Measurements from ENCODE around the gene SOCS3.

The SOCS3 gene

DNA sequence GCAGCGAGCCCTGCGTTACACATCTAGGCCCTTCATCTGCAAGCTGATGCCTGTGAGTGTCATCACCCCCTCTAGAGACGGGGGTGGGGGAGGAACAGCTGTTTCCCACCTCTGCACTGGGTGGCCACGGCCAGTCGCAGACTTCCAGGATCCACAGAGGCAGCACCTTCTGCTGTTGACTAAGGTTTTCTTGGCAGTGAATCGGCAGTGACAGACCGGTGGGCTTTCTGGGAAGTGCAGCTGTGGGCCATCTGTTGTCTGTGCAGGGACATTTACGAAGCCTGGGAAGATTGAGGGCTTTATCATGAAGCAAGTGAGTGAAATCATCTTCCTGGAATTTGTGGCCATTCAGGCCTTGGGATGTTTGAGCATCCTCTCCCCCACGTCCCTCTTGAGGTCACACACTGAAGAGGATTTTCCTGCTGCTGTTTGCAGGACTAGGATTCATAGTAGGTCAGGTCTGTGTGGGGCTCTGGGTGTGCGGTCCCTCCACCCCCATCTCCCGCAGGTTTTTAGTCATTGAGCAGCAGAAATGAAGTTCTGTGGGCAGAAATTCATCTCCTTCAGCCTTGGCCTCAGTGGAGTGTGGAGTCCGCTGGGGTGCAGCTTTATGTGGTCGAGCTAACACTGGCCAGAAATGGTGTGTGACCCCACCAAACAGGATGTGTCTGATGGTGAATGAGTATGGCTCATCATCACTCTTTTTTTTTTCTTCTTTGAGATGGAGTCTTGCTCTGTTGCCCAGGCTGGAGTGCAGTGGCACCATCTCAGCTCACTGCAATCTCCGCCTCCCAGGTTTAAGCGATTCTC lies 30.6 kb upstream of the SOCS3 start:
- no peak for DNase-seq

DNA sequence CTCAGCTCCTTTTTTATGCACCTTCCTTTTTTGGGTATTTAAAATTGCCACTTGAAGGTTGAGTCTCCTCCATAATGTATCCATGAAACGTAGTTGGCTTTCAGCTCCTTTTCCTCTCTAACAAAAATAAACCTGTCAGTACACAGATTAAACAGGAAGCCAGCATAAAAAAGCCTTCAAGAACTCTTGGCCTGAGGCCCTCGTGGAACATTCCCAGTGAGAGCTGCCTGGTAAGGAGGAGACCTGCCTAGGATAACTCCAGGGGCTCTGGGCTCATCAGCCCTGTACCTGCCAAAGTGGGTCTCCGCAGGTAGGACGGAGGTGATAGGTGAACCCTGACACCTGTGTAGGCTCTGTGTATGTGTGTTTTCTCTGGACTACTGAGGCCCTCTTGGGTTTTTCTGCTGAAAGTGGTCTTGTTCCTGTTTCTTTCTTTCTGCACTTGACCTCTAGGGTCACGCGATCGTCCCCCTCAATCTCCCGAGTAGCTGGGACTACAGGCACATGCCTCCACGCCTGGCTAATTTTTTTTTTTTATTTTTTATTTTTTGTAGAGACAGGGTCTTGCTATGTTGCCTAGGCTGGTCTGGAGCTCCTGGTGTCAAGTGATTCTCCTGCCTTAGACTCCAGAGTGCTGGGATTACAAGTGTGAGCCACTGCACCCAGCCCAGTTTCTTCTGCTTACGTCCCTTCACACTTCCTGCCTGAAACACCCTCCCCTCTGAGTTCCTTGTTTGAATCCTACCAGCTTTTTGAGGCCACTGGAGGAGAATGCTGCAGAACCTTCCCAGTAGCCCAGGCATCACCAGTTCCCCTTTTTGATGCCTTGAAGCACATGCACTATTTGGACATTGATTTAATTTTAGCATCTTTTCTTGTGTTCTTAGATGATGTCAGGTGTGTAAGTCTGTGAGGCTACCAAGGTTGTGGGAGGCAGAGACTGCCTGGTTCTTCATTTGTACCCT lies 28.4 kb upstream of the SOCS3 start:
- DNase-seq: peak; percentile 35

DNA sequence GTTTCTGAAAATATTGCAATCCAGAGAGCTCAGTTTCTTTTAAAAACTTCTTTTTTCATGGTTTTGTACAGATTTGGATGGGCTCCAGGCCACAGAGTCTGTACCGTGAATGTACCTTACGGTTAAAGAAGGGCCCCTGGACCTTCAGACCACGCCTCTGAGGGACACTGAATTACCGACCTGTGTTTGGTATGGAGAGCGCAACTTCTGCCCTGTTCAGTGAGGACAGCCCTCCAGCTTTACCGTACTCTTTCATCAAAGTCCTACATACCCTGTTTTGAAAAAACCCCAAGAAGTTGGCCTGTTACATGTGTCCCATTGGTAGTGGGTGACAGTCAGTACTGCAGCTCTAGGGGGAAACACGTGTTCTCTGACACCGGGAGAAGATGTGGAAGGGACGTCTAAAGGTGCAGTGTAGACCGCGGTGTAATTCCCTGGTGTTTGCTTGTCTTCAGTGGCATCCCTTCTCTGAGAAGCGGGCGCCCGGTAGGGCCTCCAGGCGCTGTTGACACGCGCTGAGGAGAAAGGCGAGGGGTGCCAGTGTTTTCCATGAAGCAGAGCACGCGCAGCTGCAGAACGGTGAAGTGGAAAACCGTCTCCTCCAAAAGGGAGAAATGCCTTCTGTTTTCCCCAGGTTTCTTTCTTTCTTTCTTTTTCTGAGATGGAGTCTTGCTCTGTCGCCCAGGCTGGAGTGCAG lies 24.8 kb upstream of the SOCS3 start:
- DNase-seq: no peak

DNA sequence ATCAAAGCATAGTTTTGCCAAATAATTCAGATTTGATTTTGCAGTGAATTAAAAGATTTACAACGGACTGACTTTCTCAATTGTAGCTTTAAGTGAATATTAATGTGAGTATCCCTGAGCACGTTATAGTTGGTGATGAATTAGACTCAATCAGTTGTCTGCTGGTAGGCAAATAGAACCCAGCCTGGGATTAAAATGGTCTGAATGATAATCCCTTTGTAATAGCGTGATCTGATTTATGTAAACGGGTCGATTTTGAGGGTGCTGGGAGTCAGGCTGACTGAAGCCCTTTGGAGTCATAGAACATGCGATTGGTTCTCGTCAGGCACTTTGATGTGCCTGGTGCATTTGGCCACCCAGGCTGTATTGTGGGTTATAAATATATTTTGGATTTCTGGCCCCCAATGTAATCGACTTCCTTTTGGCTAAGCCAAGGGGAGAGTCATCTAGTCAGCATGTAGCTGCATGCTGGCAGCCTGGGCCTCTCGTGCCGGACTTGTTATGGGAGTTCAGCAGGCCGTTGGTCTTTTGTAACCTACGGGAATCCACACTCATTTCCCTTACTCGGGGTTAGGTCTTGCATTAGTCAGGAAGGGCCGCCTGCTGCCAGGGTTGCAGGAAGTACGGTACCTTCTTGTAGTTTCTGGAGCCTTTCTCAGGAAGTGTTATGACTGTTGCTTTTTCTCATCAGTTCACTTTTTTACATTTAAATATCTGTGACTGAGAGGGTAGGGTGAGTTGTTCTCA lies 24.0 kb upstream of the SOCS3 start:
- DNase-seq: peak; percentile 45

DNA sequence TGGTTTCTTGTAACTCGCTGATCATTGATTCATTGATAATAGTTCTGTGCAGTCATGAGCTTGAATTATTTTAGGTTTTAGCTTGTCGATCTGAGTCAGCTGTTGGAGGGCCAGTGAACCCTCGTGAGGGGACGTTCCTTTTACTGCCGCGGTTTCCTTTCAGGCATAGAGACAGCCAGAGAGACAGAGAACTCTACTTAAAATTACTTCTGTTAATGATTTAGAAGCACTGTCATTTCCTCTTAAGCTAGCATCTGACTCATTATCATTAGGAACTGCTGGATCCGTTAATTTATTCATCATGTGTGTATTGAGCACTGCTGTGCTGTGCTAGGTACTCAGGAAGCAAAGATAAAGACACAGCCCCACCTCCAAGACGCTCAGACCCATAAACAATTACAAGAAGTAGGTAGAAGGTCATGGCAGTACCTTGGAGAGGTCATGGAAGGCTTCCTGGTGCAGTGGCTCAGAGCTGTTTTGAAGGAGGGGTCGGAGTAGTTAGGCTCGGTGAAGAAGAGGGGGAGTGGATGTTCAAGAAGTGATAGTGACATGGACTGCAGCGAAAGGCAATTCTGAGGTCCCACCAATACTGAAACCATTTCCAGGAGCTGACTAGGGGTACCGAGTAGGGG lies 21.8 kb upstream of the SOCS3 start:
- DNase-seq: peak; percentile 73

DNA sequence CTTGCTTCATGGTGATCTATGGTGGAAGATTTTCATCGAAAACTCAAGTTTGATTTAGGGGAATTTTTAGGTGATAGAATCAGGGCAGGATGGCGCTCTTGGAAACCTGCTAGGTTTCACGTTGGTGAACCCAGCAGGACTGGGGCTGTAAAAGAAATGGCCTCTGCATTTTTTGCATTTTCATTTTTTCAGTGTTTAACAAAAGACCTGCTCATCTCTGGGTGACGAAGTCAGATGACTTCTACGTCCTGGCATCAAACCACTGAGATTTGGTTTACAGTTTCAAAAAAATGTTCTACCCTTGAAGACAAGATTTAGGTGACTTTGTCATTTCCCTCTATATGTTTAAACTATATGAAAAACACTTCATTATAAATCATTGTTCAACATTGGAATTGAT lies 20.5 kb upstream of the SOCS3 start:
- DNase-seq: no peak

DNA sequence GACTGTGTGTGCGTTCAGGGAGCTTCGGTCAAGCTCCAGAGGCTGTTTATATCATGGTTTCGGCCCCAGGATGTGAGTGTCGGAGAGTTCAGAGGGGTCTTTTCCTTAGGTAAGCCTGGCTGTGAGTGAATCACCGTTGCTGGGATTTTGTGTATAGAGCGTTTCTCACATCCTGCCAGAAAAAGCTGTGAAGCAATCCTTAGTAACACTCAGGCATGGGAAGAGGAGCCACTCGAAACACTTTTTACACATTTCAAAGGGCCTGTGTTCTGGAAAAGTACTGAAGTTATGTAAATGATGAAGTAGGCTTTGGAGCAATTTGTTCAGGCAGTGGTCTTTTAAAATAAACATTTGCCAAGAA lies 19.2 kb upstream of the SOCS3 start:
- DNase-seq: no peak

DNA sequence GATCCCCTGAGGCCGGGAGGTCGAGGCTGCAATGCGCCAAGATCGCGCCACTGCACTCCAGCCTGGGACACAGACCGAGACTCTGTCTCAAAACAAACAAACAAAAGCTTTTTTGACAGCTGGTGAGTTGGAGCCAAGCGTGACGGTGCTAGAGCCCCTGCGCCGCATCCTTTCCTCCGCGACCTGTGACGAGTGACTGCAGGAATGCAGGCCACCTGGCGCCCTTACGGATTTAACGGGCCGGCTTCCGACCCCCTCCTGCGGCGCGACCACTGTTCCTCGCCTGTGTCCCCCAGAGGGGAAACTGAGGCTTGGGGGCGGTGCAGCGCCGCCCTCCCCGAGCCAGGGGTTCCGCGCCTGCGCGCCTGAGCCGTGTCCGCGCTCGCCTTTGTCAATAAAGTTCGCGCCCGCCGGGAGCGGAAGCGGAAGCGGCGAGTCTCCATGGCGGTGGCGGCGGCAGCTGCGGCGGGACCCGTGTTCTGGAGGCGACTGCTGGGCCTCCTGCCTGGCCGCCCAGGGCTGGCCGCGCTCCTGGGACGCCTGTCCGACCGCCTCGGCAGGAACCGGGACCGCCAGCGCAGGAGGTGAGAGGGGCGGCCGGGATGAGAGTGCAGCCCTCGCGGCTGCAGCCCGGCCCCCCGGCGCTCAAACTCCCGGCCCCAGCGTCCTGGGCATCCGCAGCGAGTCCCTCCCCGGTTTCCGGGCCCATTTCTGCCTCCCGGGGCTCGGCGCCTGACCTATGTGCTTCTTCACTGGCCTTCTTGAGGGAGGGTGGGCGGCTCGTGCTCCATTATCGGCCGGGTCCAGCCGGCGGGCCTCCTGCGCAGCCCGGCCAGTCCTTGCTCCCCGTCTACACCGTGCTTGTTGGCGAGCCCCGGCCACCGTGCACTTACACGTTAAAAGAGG lies 18.6 kb upstream of the SOCS3 start, which contains the start of gene PGS1:
Gene PGS1, plus strand, starts transcription at position 425 of the 906 bp plus-strand sequence. Its CDS starts 17 bp downstream, at position 442.
- DNase-seq: peak; percentile 84

DNA sequence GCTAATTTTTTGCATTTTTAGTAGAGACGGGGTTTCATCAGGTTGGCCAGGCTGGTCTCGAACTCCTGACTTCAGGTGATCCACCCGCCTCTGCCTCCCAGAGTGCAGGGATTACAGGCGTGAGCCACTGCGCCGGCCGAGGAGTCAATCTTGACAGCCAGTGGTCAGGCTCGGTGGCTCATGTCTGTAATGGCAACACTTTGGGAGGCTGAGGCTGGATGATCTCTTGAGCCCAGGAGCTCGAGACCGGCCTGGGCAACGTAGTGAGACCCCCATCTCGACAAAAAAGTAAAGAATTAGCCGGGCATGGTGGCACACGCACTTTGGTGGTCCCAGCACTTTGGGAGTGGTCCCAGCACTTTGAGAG lies 18.0 kb upstream of the SOCS3 start:
- no peak for DNase-seq

DNA sequence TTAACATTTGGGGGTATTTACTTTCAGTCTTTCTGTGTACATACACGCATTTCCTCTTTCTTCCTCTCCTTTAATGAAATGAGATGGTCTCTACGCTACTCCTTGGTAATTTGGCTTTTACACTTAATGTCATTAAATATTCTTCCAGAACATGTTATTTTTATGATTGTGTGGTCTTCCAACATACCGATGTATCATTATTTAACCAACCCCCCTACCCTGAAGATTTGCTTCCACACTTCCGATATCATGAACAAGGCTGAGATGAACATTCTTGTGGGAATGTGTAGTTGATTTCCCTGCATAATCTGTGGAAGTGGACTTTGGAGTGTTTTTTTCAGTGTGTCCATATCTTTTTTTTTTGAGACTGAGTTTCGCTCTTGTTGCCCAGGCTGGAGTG lies 16.3 kb upstream of the SOCS3 start:
- no peak for DNase-seq

DNA sequence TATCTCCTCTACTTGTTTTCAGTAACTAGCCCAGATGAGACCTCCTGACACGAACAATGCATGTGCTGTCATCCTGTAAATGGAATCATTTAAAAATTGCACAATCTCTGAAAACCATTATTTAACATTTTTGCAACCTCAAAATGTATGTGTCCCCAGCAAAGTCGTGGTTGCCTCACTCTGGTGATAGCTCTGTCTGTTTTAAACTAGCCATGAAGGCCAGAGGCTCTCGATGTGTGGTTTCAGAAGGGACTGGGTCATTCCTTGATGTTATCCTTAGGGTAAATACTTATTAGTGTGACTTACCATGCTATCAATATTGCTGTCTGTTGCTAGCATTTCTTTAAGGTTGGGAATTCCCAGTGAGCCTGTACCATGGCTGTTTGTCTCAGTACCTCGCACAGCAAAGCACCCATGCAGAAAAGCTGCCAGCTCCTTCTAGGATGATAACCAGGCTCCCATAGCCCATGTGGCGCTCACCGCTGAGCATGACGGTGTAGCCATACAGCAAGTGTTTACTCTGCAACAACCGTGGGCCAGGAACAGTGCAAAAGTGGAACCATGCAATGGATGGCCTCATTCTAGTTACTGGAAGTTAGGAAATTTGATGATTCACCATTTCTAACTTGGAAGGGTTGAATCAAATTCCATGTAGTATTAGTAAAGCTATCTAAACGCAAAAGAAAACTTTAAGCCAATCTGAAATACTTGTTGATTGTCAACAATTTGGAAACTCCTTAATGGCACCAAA lies 15.7 kb upstream of the SOCS3 start:
- DNase-seq: no peak

DNA sequence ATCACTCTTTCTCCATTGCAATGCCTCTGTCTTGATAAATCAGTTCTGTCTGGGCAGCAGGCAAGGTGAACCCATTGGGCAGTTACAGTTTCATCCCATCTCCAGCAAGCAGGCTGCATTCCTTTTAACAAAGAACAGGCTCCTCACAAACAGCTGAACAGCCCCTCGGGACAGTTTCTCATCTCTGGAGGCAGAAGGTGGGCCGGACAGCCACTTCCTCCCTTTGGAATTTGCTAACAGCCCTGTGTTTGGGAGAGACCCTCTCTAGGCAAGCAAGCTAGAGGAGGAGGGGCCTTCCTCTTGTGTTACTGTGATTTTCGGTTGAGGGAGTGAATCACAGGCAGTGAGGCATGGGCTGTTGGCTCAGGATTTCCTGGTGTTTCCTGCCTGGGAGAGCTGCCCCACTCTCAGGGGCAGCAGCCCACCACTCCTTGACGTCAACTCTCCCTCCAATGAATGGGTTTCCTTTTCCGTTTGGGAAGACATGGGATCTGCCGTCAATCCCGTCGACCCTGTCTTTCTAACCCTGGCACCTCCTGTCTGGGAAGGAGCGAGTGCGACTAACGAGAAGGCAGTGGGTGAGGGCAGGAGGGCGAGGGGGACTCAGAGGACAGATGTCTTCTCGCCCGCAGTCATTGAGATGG lies 14.9 kb upstream of the SOCS3 start:
- DNase-seq: no peak

DNA sequence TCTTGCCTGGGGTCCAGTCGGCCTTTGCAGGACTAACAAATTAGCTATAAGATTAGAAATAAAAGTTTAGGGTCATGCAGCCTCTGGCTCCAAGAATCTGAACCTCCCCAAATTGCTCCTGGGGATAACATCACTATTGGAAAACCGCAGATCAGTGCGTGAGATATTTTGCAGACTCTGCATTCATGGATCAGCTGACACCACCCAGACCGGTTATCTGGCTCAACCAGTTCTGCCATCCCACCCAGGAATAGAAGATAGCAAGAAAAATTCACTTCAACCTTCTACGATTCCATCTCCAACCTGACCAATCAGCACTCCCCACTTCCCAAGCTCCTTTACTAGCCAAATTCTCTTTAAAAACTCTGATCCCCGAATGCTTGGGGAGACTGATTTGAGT lies 14.3 kb upstream of the SOCS3 start:
- DNase-seq: no peak

DNA sequence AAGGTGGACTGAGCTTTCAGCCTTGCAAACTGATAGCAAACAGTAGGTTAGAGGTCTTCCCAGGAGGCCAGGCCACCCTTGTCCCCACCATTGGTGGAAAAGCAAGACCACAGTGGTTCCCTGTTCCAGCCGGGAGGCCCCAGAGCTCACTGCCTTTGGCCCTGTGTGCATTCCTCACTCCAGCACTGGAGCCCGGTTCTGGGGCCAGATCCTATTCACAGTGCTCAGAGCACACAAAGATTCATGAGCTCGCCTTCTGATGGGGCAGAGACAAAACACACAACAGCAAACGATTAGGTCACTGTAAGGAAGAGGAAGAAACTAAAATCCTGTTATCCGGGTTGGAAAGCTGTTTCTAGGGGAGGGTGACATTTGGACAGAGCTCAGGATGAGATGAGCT lies 13.0 kb upstream of the SOCS3 start:
- no peak for DNase-seq

DNA sequence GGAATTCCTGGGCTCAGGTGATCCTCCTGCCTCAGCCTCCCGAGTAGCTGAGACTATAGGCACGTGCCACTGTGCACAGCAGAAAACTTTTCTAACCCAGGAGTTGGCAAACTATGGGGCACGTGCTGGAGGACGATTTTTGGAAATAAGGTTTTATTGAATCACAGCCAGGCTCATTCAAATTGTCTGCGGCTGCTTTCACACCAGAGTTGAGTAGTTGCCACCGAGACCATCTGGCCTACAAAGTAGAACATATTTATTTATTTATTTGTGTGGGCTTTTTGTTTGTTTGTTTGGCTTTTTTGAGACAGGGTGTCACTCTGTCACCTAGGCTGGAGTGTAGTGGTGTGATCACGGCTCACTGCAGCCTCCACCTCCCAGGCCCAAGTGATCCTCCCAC lies 11.2 kb upstream of the SOCS3 start:
- no peak for DNase-seq

DNA sequence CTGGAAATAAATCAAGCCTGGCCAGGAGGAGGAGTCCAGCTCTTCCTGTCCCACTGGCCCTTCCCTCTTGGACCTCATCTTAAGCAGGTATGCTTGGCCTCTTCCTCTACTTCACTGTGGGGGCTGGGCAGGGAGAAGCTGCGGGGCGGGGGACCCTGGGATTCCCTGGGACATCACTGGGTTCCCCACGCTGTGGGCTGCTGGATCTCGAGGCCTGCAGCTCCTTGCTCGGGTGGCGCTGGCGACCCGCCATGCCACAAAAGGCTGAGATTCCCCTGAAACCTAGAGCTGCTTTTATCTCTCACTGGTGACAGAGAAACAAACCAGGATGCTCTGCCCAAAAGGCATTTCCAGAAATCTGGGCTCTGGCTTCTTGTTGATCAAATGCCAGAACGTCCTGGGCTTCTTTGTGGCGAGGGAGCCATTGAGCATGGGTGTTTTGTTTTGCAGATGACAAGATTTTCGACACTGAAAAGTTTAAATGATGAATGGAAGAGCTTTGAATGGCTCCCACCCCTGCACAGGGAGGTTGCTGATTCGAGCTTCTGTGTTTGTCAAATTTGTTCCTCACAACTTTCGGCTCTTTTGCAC lies 10.0 kb upstream of the SOCS3 start:
- DNase-seq: no peak

DNA sequence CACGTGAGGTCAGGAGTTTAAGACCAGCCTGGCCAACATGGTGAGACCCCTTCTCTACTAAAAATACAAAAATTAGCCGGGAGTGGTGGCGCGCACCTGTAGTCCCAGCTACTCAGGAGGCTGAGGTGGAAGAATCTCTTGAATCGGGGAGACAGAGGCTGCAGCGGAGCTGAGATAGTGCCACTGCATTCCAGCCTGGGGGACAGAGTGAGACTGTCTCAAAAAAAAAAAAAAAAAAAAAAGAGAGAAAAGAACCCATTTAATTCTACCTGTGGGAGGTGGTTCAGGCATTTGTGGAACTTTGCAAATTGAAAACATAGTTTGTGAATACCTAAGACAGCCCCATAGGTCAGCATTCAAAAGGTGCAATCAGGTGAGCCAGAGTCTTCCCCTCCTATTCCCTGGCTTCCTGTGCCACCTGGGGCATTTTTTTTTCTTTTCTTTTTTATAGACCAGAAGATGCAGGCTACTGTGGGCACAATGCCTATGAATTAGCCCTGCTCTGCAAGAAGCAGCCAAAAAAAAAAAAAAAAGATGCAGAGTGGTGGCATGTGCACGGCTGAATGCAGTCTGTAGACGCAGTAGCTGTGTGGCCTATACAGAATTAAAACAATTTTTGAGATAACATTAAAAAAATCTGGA lies 9.1 kb upstream of the SOCS3 start:
- no peak for DNase-seq

DNA sequence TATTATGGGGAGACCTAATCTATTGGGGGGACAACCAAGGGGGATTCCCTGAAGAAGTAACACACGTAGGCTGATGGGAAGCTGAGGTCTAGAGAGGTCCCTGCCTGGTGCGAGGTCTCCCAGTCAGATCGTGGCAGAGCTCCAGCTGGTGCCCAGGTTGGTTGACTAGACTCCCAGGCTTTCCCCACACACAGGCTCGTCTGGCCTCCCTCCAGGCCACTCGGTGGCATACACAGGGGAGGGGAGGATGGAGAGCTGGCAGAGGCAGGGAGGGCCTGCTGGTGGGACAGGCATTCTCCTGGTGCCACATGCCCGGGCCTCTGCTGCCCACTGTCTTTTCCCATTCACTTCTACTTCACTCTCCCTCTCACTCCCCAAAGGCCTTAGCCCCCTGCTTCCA lies 8.5 kb upstream of the SOCS3 start:
- DNase-seq: no peak

DNA sequence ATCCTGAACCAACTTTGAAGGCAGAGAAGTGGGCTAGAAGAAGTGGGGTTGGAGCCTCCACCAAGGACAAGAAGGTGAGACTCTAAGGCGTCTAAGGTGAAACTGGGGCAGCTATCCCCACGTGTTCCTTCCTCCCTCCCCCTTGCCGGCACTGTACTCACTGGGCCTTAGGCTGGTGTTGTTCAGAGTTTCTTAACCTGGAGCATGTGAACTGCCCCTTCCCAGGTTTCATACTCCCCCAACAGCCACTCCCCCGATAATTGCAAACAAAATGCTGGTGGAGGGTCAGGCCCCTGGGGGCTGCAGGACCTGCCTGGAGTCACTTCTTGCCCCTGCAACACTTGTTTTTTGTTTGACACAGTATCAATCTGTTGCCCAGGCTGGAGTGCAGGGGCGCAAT lies 7.3 kb upstream of the SOCS3 start:
- DNase-seq: no peak

Data from CD4-positive, alpha-beta T cell treated with Interleukin-10 for 1 hour (primary cell).